Suprapubic skin (tissue), 4 donors: ENCODE results near the gene KIAA0753. TPM values are rescaled to one million over a fixed set of nuclear protein-coding genes. Genes with fewer than 3 reads are reported as not detected.
A peak's percentile ranks its signal among the peaks of the same experiment; 100 is the strongest.

ENCODE experiments used
- DNase-seq, 2 donors: peaks; one replicate each; pipeline ENCODE4 v3.0.0-alpha.2; 2019; ENCODE audit warnings: low spot score in 2 of 2
- H3K27ac ChIP-seq: fragments of 200-600 bp; sonication (generic); one replicate; pipeline ENCODE4 v1.5.1; 2019
- H3K27me3 ChIP-seq: fragments of 200-600 bp; sonication (generic); one replicate; pipeline ENCODE4 v1.5.1; 2019
- H3K36me3 ChIP-seq: fragments of 200-600 bp; sonication (generic); one replicate; pipeline ENCODE4 v1.5.1; 2019
- H3K4me1 ChIP-seq: fragments of 200-600 bp; sonication (generic); one replicate; pipeline ENCODE4 v1.5.1; 2019
- H3K4me3 ChIP-seq: fragments of 200-600 bp; sonication (generic); one replicate; pipeline ENCODE4 v1.5.1; 2019; ENCODE audit warnings: mild to moderate bottlenecking
- H3K9me3 ChIP-seq: fragments of 200-600 bp; sonication (generic); one replicate; pipeline ENCODE4 v1.5.1; 2019
- CTCF ChIP-seq, 2 donors: fragments of 200-600 bp in 1 of 2; fragments of 450-650 bp in 1 of 2; sonication (generic) in 1 of 2; IDR thresholded peaks; one replicate each; pipeline ENCODE4 v1.5.1; 2016 to 2019; ENCODE audit warnings: antibody characterized with exemption in 2 of 2, mild to moderate bottlenecking in 1 of 2, moderate library complexity in 1 of 2
- EP300 ChIP-seq: sonication (generic); formaldehyde crosslinking; IDR thresholded peaks from one replicate; pipeline ENCODE4 v1.6.1; 2017; ENCODE audit warnings: antibody characterized with exemption
- POLR2A ChIP-seq, 2 donors: fragments of 450-650 bp; IDR thresholded peaks; one replicate each; pipeline ENCODE4 v1.6.1; 2017; ENCODE audit warnings: antibody characterized with exemption in 2 of 2, mild to moderate bottlenecking in 2 of 2, moderate library complexity in 2 of 2
- POLR2AphosphoS5 ChIP-seq, 3 donors: sonication (generic); formaldehyde crosslinking; IDR thresholded peaks; one replicate each; pipeline ENCODE4 v1.6.1; 2017; ENCODE audit warnings: antibody characterized with exemption in 3 of 3
- WGBS: methylation state at CpG from one replicate; pipeline ENCODE4 v1.1.5; 2018; 5-methylcytosine and 5-hydroxymethylcytosine counted together
- total RNA-seq, 4 donors: library from RNA; depleted of rRNA; stranded (reverse); fragments of >200 nt; gene quantifications; one replicate each; pipeline ENCODE4 v1.1.0, GENCODE V29; 2016

The KIAA0753 gene
- total RNA-seq, 4 donors from 2014 or later, result 4.9 to 24.9 (median 10.4) TPM

GRCh38 chr17:6542577-6542976 is 97.9 kb downstream of the KIAA0753 start:
- H3K4me1 ChIP-seq, result peaks cover 15% of the 10 kb centered on the region
- H3K36me3 ChIP-seq, result peaks cover 9% of the 10 kb centered on the region
- WGBS, result 94% methylated on average over 4 of the region's 4 CpGs
- no peak overlapping the region for H3K4me3 ChIP-seq
- no peak for DNase-seq
- no peak overlapping the region for H3K27ac ChIP-seq
- H3K9me3 ChIP-seq, result no peaks in the 10 kb centered on the region
- TF ChIP-seq EP300 (no peak), POLR2AphosphoS5 (IDR thresholded peaks at IDR 0.05) (no peak), CTCF (IDR thresholded peaks at IDR 0.05) (no peak), POLR2A (IDR thresholded peaks at IDR 0.05) (no peak)
- H3K27me3 ChIP-seq, result no peaks in the 10 kb centered on the region

GRCh38 chr17:6541886-6542285 is 98.6 kb downstream of the KIAA0753 start:
- peaks cover 11% of the 10 kb centered on the region for H3K36me3 ChIP-seq
- 80% methylated on average over 4 of the region's 4 CpGs for WGBS
- H3K4me1 ChIP-seq, result peaks cover 15% of the 10 kb centered on the region
- H3K27ac ChIP-seq, result no peak overlapping the region
- no peak for DNase-seq
- H3K4me3 ChIP-seq, result no peak overlapping the region
- no peaks in the 10 kb centered on the region for H3K27me3 ChIP-seq
- no peaks in the 10 kb centered on the region for H3K9me3 ChIP-seq
- TF ChIP-seq POLR2A (IDR thresholded peaks at IDR 0.05), result no peak
- no peak for TF ChIP-seq EP300
- no peak for TF ChIP-seq CTCF (IDR thresholded peaks at IDR 0.05)
- TF ChIP-seq POLR2AphosphoS5 (IDR thresholded peaks at IDR 0.05), result no peak

- Histone ChIP-seq H3K4me3 (no peak overlapping the region), H3K4me1 (peaks cover 1% of the 10 kb centered on the region), H3K36me3 (peaks cover 14% of the 10 kb centered on the region), H3K27me3 (no peaks in the 10 kb centered on the region), H3K27ac (no peak overlapping the region), H3K9me3 (no peaks in the 10 kb centered on the region)
- TF ChIP-seq POLR2AphosphoS5 (IDR thresholded peaks at IDR 0.05) (no peak), EP300 (no peak), CTCF (IDR thresholded peaks at IDR 0.05) (no peak), POLR2A (IDR thresholded peaks at IDR 0.05) (no peak)
- DNase-seq, result no peak
- WGBS, result 93% methylated on average over 3 of the region's 3 CpGs
Observed at GRCh38 chr17:6539871-6540270, 100.6 kb downstream of the KIAA0753 start.

- DNase-seq, result peak in 1 of 2 donors; percentile 52
- Histone ChIP-seq H3K27ac (no peak overlapping the region), H3K27me3 (no peaks in the 10 kb centered on the region), H3K36me3 (peaks cover 14% of the 10 kb centered on the region), H3K4me1 (no peaks in the 10 kb centered on the region), H3K9me3 (no peaks in the 10 kb centered on the region), H3K4me3 (no peak overlapping the region)
- TF ChIP-seq POLR2A (IDR thresholded peaks at IDR 0.05), result no peak
- no peak for TF ChIP-seq POLR2AphosphoS5 (IDR thresholded peaks at IDR 0.05)
- TF ChIP-seq CTCF (IDR thresholded peaks at IDR 0.05), result no peak
- TF ChIP-seq EP300, result no peak
- WGBS, result 93% methylated on average over 10 of the region's 10 CpGs
Observed at GRCh38 chr17:6536566-6537065, 103.9 kb downstream of the KIAA0753 start.

GRCh38 chr17:6536053-6536452 is 104.5 kb downstream of the KIAA0753 start:
- no peak overlapping the region for H3K27ac ChIP-seq
- TF ChIP-seq CTCF (IDR thresholded peaks at IDR 0.05) (no peak), POLR2AphosphoS5 (IDR thresholded peaks at IDR 0.05) (no peak), POLR2A (IDR thresholded peaks at IDR 0.05) (no peak), EP300 (no peak)
- peak in 1 of 2 donors; percentile 59 for DNase-seq
- no peak overlapping the region for H3K4me3 ChIP-seq
- H3K27me3 ChIP-seq, result no peaks in the 10 kb centered on the region
- H3K4me1 ChIP-seq, result no peaks in the 10 kb centered on the region
- H3K36me3 ChIP-seq, result peaks cover 14% of the 10 kb centered on the region
- 92% methylated on average over 10 of the region's 10 CpGs for WGBS
- no peaks in the 10 kb centered on the region for H3K9me3 ChIP-seq
